ENCODE data around the gene FZD4. TPM values are rescaled to one million over a fixed set of nuclear protein-coding genes. Genes with fewer than 3 reads are reported as not detected.
A peak's percentile ranks its signal among the peaks of the same experiment; 100 is the strongest.

FZD4 gene
- total RNA-seq, 1 donor, result 17.3 TPM

DNA sequence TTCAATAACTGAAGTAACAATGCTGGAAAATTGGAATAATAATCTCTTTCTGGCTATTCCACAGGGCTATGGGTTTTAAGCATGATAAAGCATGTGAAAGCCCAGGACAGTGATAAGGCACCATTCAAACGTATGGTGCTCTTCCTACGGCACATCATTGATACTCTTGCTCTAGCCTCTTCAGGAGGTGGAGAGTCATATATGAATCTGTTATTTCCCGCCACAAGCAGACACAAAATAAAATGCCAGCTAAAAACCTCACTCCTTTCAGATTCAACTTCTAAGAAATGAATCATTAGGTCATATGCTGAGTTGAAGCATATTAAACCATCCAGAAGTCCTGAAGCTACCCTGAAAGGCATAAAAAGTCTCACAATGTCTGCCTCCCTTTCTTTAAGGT is 49.9 kb downstream of the FZD4 start:
- no peak overlapping the region for H3K4me3 ChIP-seq (ENCODE audit: low read depth, low read length)
- DNase-seq (ENCODE audit: low read depth), result no peak
- TF ChIP-seq, protein P1, sequence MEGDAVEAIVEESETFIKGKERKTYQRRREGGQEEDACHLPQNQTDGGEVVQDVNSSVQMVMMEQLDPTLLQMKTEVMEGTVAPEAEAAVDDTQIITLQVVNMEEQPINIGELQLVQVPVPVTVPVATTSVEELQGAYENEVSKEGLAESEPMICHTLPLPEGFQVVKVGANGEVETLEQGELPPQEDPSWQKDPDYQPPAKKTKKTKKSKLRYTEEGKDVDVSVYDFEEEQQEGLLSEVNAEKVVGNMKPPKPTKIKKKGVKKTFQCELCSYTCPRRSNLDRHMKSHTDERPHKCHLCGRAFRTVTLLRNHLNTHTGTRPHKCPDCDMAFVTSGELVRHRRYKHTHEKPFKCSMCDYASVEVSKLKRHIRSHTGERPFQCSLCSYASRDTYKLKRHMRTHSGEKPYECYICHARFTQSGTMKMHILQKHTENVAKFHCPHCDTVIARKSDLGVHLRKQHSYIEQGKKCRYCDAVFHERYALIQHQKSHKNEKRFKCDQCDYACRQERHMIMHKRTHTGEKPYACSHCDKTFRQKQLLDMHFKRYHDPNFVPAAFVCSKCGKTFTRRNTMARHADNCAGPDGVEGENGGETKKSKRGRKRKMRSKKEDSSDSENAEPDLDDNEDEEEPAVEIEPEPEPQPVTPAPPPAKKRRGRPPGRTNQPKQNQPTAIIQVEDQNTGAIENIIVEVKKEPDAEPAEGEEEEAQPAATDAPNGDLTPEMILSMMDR (IDR thresholded peaks at IDR 0.05; ENCODE audit: insufficient read depth, low read depth, low read length), result no peak

DNA sequence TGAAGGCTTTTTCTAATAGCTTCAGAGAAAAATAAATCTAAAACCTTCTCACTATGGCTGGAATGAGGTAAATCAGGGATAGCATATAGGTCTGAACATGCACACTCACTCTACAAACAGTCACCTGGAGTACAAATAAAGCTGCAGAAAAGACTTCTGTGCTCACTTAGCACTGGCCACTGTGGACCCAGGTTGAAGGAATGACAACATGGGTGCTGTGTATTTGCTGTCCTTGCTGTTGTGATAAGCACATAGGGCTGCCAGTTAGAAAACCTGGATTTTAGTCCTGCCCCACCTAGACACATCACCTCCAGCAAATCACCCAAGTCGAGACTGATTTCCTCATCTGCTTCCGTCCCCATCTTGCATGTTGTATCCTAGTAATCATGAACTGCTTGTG is 51.2 kb downstream of the FZD4 start:
- H3K4me3 ChIP-seq (ENCODE audit: low read depth, low read length), result no peak overlapping the region

DNA sequence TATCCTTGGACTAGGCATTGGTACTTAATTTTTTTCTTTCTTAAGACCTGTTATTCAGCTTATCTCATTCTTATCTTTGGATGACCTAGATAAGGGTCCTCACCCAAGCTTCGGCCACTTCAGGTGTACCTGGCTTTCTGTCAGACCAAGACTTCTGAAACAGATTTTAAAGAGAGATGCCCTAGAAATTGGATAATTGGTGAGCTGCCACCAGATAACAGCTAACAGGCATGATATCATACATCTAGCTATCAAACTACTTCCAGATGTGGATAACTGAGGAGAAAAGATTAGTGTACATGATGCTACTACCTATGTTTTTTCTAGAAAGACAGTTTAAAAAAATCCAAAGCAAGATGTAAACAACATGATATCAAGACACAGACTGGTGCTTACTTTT is 52.9 kb downstream of the FZD4 start:
- H3K4me3 ChIP-seq (ENCODE audit: low read depth, low read length), result no peak overlapping the region
- DNase-seq (ENCODE audit: low read depth), result no peak
- TF ChIP-seq, protein P1 (IDR thresholded peaks at IDR 0.05; ENCODE audit: insufficient read depth, low read depth, low read length), result no peak

More for the DNA sequence above, 51.2 kb downstream of the FZD4 start:
- no peak for DNase-seq (ENCODE audit: low read depth)
- TF ChIP-seq, protein P1 (IDR thresholded peaks at IDR 0.05; ENCODE audit: insufficient read depth, low read depth, low read length), result no peak

DNA sequence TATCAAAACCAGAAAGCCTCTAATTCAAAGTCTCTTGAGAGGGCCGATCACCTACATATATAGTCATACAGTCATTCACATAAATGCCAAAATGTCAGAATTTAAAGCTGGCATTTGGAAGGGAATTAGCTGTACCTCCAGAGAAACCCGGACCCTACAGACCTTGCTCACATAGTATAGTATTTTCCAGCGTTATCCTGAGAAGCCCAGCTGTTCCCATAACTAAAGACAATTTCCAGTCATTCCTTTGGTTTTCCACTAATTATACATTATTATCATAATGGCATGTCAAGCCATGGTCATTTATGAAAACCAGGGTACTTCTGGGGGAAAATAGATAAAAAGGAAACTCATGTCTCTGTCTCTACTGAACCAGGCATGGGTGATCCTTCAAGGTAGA is 53.6 kb downstream of the FZD4 start:
- DNase-seq (ENCODE audit: low read depth), result no peak
- TF ChIP-seq, protein P1 (IDR thresholded peaks at IDR 0.05; ENCODE audit: insufficient read depth, low read depth, low read length), result no peak
- H3K4me3 ChIP-seq (ENCODE audit: low read depth, low read length), result no peak overlapping the region

DNA sequence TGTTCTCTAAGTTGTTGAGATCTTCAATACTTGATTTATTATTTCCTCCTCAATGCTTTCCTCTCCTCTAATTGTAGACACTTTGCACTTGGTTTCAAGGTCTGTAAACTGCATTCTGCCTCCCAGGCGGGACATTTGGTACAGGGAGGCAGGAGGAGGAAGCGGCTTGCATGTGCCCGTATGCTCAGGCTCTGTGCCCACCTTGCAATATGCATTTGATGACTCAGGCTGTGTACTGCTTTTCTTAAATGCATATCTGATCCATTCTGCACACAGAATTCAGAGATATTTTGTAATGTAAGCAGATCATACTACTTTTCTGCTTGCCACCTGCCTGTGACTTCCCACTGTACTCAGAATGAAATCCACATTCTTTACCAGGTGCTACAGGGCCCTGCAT is 55.0 kb downstream of the FZD4 start:
- no peak overlapping the region for H3K4me3 ChIP-seq (ENCODE audit: low read depth, low read length)
- TF ChIP-seq, protein P1 (IDR thresholded peaks at IDR 0.05; ENCODE audit: insufficient read depth, low read depth, low read length), result no peak
- DNase-seq (ENCODE audit: low read depth), result no peak

DNA sequence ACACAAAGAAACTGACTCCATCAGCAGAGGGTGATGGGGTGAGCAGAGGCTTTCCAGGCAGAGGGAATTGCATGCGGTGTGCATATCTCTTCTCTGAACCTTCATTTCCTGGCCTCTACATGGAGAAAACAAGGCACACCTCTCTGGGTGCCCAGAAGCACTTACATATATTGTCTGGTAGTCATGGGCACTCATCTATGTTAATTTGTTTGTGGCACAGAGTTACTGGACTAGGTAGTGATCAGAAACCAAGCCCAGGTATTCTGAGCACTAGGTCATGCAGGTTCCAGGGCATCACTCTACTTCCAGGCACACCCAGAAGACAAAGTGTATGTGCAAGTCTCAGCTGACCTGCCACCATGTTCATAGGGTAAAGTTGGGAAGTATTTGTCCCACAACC is 56.5 kb downstream of the FZD4 start:
- TF ChIP-seq, protein P1 (IDR thresholded peaks at IDR 0.05; ENCODE audit: insufficient read depth, low read depth, low read length), result no peak
- H3K4me3 ChIP-seq (ENCODE audit: low read depth, low read length), result no peak overlapping the region
- no peak for DNase-seq (ENCODE audit: low read depth)

DNA sequence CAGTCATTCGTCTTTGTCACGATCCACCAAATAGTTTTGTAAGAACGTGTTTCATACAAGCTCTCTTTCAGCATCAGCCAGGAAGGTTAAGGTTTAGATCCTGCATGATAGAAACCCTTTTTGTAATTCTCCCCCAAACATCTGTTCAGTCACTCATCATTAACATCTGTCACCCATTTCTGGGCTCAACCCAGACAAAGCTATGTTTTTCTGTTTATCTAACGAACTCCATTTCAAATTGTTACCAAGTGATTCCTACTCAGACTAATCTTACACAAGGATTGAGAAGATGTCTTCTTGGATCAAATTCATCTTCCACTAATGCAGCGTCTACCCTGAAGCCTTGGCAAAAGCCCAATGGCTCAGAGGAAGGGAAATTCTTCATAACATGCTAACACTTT is 58.8 kb downstream of the FZD4 start:
- H3K4me3 ChIP-seq (ENCODE audit: low read depth, low read length), result no peak overlapping the region
- DNase-seq (ENCODE audit: low read depth), result peak; percentile 26
- TF ChIP-seq, protein P1 (IDR thresholded peaks at IDR 0.05; ENCODE audit: insufficient read depth, low read depth, low read length), result no peak

Data from fibroblast of villous mesenchyme (primary cell).